Muscle layer of colon (tissue), 2 donors: ENCODE results near the gene HOXA4.

Experiments
- H3K27ac ChIP-seq: one replicate; pipeline ENCODE4 v1.7.0; 2013; ENCODE audit warnings: low read depth, mild to moderate bottlenecking, low read length, moderate library complexity
- H3K27me3 ChIP-seq, 2 donors: one replicate each; pipeline ENCODE4 v1.7.0; 2013; ENCODE audit warnings: low read length in 2 of 2, mild to moderate bottlenecking in 2 of 2; ENCODE audit not compliant: insufficient read depth in 2 of 2, control insufficient read depth in 1 of 2
- H3K36me3 ChIP-seq: one replicate; pipeline ENCODE4 v1.7.0; 2013; ENCODE audit warnings: mild to moderate bottlenecking, low read length; ENCODE audit not compliant: insufficient read depth
- H3K4me1 ChIP-seq: one replicate; pipeline ENCODE4 v1.7.0; 2013; ENCODE audit warnings: mild to moderate bottlenecking, low read length; ENCODE audit not compliant: insufficient read depth
- H3K4me3 ChIP-seq, 2 donors: one replicate each; pipeline ENCODE4 v1.7.0; 2013; ENCODE audit warnings: low read length in 2 of 2, low read depth in 1 of 2, mild to moderate bottlenecking in 1 of 2, moderate library complexity in 1 of 2
- H3K9ac ChIP-seq: one replicate; pipeline ENCODE4 v1.7.0; 2013; ENCODE audit warnings: low read length
- H3K9me3 ChIP-seq: one replicate; pipeline ENCODE4 v1.7.0; 2013; ENCODE audit warnings: mild to moderate bottlenecking, low read length
- donor health status: abdominal sarcoma.
- donor health status: Adenocarcinoma of cecum.

The HOXA4 gene

GRCh38 chr7:27113991-27114769 lies 16.4 kb downstream of the HOXA4 start:
- Histone ChIP-seq H3K9ac (peak overlapping the region; percentile 64), H3K9me3 (no peaks in the 10 kb centered on the region), H3K27me3 (no peaks in the 10 kb centered on the region), H3K27ac (peak overlapping the region; percentile 84), H3K36me3 (peaks cover 1% of the 10 kb centered on the region), H3K4me3 (peak overlapping the region; percentile 30 to 70), H3K4me1 (peaks cover 66% of the 10 kb centered on the region)

- H3K9ac ChIP-seq = peak overlapping the region; percentile 50
- H3K4me1 ChIP-seq = peaks cover 66% of the 10 kb centered on the region
- H3K27me3 ChIP-seq = no peaks in the 10 kb centered on the region
- H3K27ac ChIP-seq = peak overlapping the region; percentile 67
- no peaks in the 10 kb centered on the region for H3K9me3 ChIP-seq
- H3K36me3 ChIP-seq = no peaks in the 10 kb centered on the region
- H3K4me3 ChIP-seq = peak overlapping the region; percentile 17 to 62
These were observed 17.3 kb downstream of the HOXA4 start for GRCh38 chr7:27112955-27113949.

GRCh38 chr7:27112361-27112760 lies 18.2 kb downstream of the HOXA4 start:
- Histone ChIP-seq H3K36me3 (no peaks in the 10 kb centered on the region), H3K9me3 (no peaks in the 10 kb centered on the region), H3K27me3 (no peaks in the 10 kb centered on the region), H3K27ac (peak overlapping the region; percentile 67), H3K9ac (peak overlapping the region; percentile 50), H3K4me1 (peaks cover 64% of the 10 kb centered on the region), H3K4me3 (peak overlapping the region in 1 of 2 donors; percentile 17)

- Histone ChIP-seq H3K36me3 (no peaks in the 10 kb centered on the region), H3K27ac (peak overlapping the region; percentile 67), H3K9ac (peak overlapping the region; percentile 50), H3K4me1 (peaks cover 62% of the 10 kb centered on the region), H3K4me3 (no peak overlapping the region), H3K9me3 (no peaks in the 10 kb centered on the region), H3K27me3 (no peaks in the 10 kb centered on the region)
These were observed 18.7 kb downstream of the HOXA4 start for GRCh38 chr7:27111751-27112277.

- H3K4me3 ChIP-seq = peak overlapping the region in 1 of 2 donors; percentile 44
These were observed 19.4 kb downstream of the HOXA4 start for GRCh38 chr7:27111042-27111750.

GRCh38 chr7:27110186-27111031 lies 20.1 kb downstream of the HOXA4 start:
- Histone ChIP-seq H3K27me3 (no peaks in the 10 kb centered on the region), H3K9me3 (no peaks in the 10 kb centered on the region), H3K36me3 (no peaks in the 10 kb centered on the region), H3K27ac (peak overlapping the region; percentile 67), H3K9ac (no peak overlapping the region), H3K4me3 (peak overlapping the region in 1 of 2 donors; percentile 44), H3K4me1 (peaks cover 61% of the 10 kb centered on the region)

More at GRCh38 chr7:27111042-27111750, 19.4 kb downstream of the HOXA4 start:
- Histone ChIP-seq H3K4me1 (peaks cover 56% of the 10 kb centered on the region), H3K27me3 (no peaks in the 10 kb centered on the region), H3K9me3 (no peaks in the 10 kb centered on the region), H3K9ac (no peak overlapping the region), H3K36me3 (no peaks in the 10 kb centered on the region), H3K27ac (peak overlapping the region; percentile 67)

GRCh38 chr7:27109466-27110185 lies 20.9 kb downstream of the HOXA4 start:
- H3K4me3 ChIP-seq = no peak overlapping the region
- H3K4me1 ChIP-seq = peaks cover 66% of the 10 kb centered on the region
- H3K27me3 ChIP-seq = no peaks in the 10 kb centered on the region
- H3K27ac ChIP-seq = peak overlapping the region; percentile 76
- no peak overlapping the region for H3K9ac ChIP-seq
- H3K9me3 ChIP-seq = no peaks in the 10 kb centered on the region
- H3K36me3 ChIP-seq = no peaks in the 10 kb centered on the region

GRCh38 chr7:27108390-27109127 lies 22.0 kb downstream of the HOXA4 start:
- Histone ChIP-seq H3K27me3 (no peaks in the 10 kb centered on the region), H3K9me3 (no peaks in the 10 kb centered on the region), H3K4me3 (peak overlapping the region; percentile 17 to 44), H3K36me3 (no peaks in the 10 kb centered on the region), H3K4me1 (peaks cover 70% of the 10 kb centered on the region), H3K27ac (peak overlapping the region; percentile 76), H3K9ac (no peak overlapping the region)
